GM23338 (cell line): ENCODE data around the gene CBFA2T3. TPM values are rescaled to one million over a fixed set of nuclear protein-coding genes. Genes with fewer than 3 reads are reported as not detected.

Experiments used
- ATAC-seq: fragments of 200-7000 bp; cut with Tn5 transposase; 3 replicates; pipeline ENCODE4 v1.9.1; 2020
- DNase-seq: peaks from one replicate; pipeline ENCODE4 v3.0.0-alpha.2; 2015; ENCODE audit warnings: low spot score
- H2AFZ ChIP-seq: fragments of 200-600 bp; sonication (generic); 2 replicates; pipeline ENCODE4 v1.8.0; 2016; ENCODE audit warnings: antibody characterized with exemption, mild to moderate bottlenecking, moderate library complexity
- H3F3A ChIP-seq: fragments of 200-600 bp; sonication (generic); replicated peaks from 2 replicates; pipeline ENCODE4 v1.8.0; 2017; ENCODE audit warnings: antibody characterized with exemption, mixed run types, low read depth
- H3K27ac ChIP-seq: fragments of 200-600 bp; sonication (generic); 2 replicates; pipeline ENCODE4 v1.6.1; 2016; ENCODE audit warnings: low read depth
- H3K27me3 ChIP-seq: fragments of 200-600 bp; sonication (generic); 2 replicates; pipeline ENCODE4 v1.8.0; 2016; ENCODE audit warnings: mild to moderate bottlenecking, mixed run types, moderate library complexity; ENCODE audit not compliant: insufficient read depth
- H3K36me3 ChIP-seq: fragments of 200-600 bp; sonication (generic); 2 replicates; pipeline ENCODE4 v1.8.0; 2016; ENCODE audit warnings: mild to moderate bottlenecking; ENCODE audit not compliant: insufficient read depth
- H3K4me1 ChIP-seq: fragments of 200-600 bp; sonication (generic); 2 replicates; pipeline ENCODE4 v1.8.0; 2016; ENCODE audit warnings: mild to moderate bottlenecking, moderate library complexity; ENCODE audit not compliant: insufficient read depth
- H3K4me2 ChIP-seq: fragments of 200-600 bp; sonication (generic); 2 replicates; pipeline ENCODE4 v1.7.1; 2017; ENCODE audit warnings: mixed run types
- H3K4me3 ChIP-seq: fragments of 200-600 bp; sonication (generic); 2 replicates; pipeline ENCODE4 v1.6.1; 2016; ENCODE audit warnings: mixed run types
- H3K79me2 ChIP-seq: fragments of 200-600 bp; sonication (generic); replicated peaks from 2 replicates; pipeline ENCODE4 v1.8.0; 2017; ENCODE audit warnings: mild to moderate bottlenecking; ENCODE audit not compliant: insufficient read depth
- H3K9me2 ChIP-seq: fragments of 200-600 bp; sonication (generic); 2 replicates; pipeline ENCODE4 v1.8.0; 2017; ENCODE audit not compliant: insufficient read depth
- H4K20me1 ChIP-seq: fragments of 200-600 bp; sonication (generic); replicated peaks from 2 replicates; pipeline ENCODE4 v1.8.0; 2017; ENCODE audit warnings: mild to moderate bottlenecking; ENCODE audit not compliant: insufficient read depth
- H3K27ac Mint-ChIP-seq: 2 replicates; pipeline ENCODE4 v1.8.0; 2020; ENCODE audit warnings: inconsistent platforms, mild to moderate bottlenecking, moderate library complexity, mixed read lengths
- H3K27me3 Mint-ChIP-seq: 3 replicates; pipeline ENCODE4 v1.8.0; 2022; ENCODE audit warnings: low read depth, mild to moderate bottlenecking, moderate library complexity, mixed read lengths, inconsistent platforms; ENCODE audit not compliant: insufficient read depth, poor library complexity
- H3K36me3 Mint-ChIP-seq: 3 replicates; pipeline ENCODE4 v1.8.0; 2021; ENCODE audit warnings: low read depth, mild to moderate bottlenecking, inconsistent platforms, moderate library complexity, mixed read lengths
- H3K4me1 Mint-ChIP-seq: 3 replicates; pipeline ENCODE4 v1.8.0; 2020; ENCODE audit warnings: mild to moderate bottlenecking, inconsistent platforms, mixed read lengths
- H3K4me3 Mint-ChIP-seq: 3 replicates; pipeline ENCODE4 v1.8.0; 2021; ENCODE audit warnings: moderate library complexity, mild to moderate bottlenecking, inconsistent platforms, mixed read lengths
- H3K9me3 Mint-ChIP-seq: 3 replicates; pipeline ENCODE4 v1.8.0; 2020; ENCODE audit warnings: moderate library complexity, mild to moderate bottlenecking, inconsistent platforms, mixed read lengths
- CREB1 ChIP-seq: fragments of 250-450 bp; sonication (Bioruptor Pico); IDR thresholded peaks from 2 replicates; pipeline ENCODE4 v1.5.0; 2020; ENCODE audit warnings: low read depth, mild to moderate bottlenecking, moderate library complexity
- ETS1 ChIP-seq: IDR thresholded peaks from 2 replicates; pipeline ENCODE4 v1.6.1; 2016; ENCODE audit warnings: antibody characterized with exemption
- EZH2phosphoT487 ChIP-seq: fragments of 200-600 bp; sonication (generic); IDR thresholded peaks from one replicate; pipeline ENCODE4 v1.8.1; 2018; ENCODE audit warnings: antibody characterized with exemption; ENCODE audit not compliant: unreplicated experiment
- NANOG ChIP-seq: IDR thresholded peaks from 2 replicates; pipeline ENCODE4 v1.6.1; 2016; ENCODE audit warnings: antibody characterized with exemption, borderline replicate concordance
- REST ChIP-seq: IDR thresholded peaks from one replicate; pipeline ENCODE4 v1.6.1; 2018; ENCODE audit warnings: antibody characterized with exemption; ENCODE audit not compliant: unreplicated experiment
- ZNF331 ChIP-seq: fragments of 250-450 bp; sonication (Bioruptor Pico); IDR thresholded peaks from 2 replicates; pipeline ENCODE4 v1.5.0; 2020; ENCODE audit warnings: low read depth, mild to moderate bottlenecking, moderate library complexity
- polyA plus RNA-seq: library from polyadenylated mRNA; unstranded; fragments of >200 nt; fragmentation: Nextera tagmentation; extraction: Ambion mirVana; gene quantifications from 2 replicates; pipeline ENCODE4 v1.2.1, GENCODE V29; 2016
- total RNA-seq: library from RNA; depleted of rRNA; stranded (reverse); fragments of >200 nt; shearing (Covaris generic); gene quantifications from 2 replicates; pipeline ENCODE4 v1.2.3, GENCODE V29; 2014

CBFA2T3 gene
- total and polyA plus RNA-seq, 2 experiments from 2014 or later = 0.87 to 1.5 TPM

- Histone ChIP-seq H3F3A (no peaks in the 10 kb centered on the region), H3K9me2 (no peaks in the 10 kb centered on the region), H3K27me3 (no peaks in the 10 kb centered on the region), H3K36me3 (no peaks in the 10 kb centered on the region), H2AFZ (no peak overlapping the region), H3K27ac (no peak overlapping the region), H3K4me2 (no peak overlapping the region), H3K4me1 (no peaks in the 10 kb centered on the region), H3K79me2 (no peaks in the 10 kb centered on the region), H4K20me1 (no peaks in the 10 kb centered on the region), H3K4me3 (no peak overlapping the region)
- DNase-seq (no peak), ATAC-seq (no peak)
- peaks cover 6% of the 10 kb centered on the region; the same call in 2 of the 3 replicates for H3K4me1 Mint-ChIP-seq
- H3K36me3 Mint-ChIP-seq = no peaks in the 10 kb centered on the region
- TF ChIP-seq REST = no peak
- H3K4me3 Mint-ChIP-seq = no peak overlapping the region
- no peak overlapping the region for H3K27ac Mint-ChIP-seq
- H3K9me3 Mint-ChIP-seq = no peaks in the 10 kb centered on the region
- peaks cover 7% of the 10 kb centered on the region for H3K27me3 Mint-ChIP-seq
Measured at GRCh38 chr16:88900662-88901052, 76.3 kb downstream of the CBFA2T3 start.

GRCh38 chr16:88899901-88900661 is 76.9 kb downstream of the CBFA2T3 start:
- Histone ChIP-seq H3K79me2 (no peaks in the 10 kb centered on the region), H3K36me3 (no peaks in the 10 kb centered on the region), H4K20me1 (no peaks in the 10 kb centered on the region), H3F3A (no peaks in the 10 kb centered on the region), H3K4me3 (no peak overlapping the region), H3K4me2 (no peak overlapping the region), H3K9me2 (no peaks in the 10 kb centered on the region), H3K4me1 (no peaks in the 10 kb centered on the region), H2AFZ (no peak overlapping the region), H3K27me3 (no peaks in the 10 kb centered on the region), H3K27ac (no peak overlapping the region)
- ATAC-seq = no peak
- Mint-ChIP-seq H3K36me3 (no peaks in the 10 kb centered on the region), H3K27me3 (peaks cover 4% of the 10 kb centered on the region), H3K9me3 (no peaks in the 10 kb centered on the region), H3K4me1 (peaks cover 6% of the 10 kb centered on the region; the same call in 2 of the 3 replicates), H3K4me3 (no peak overlapping the region), H3K27ac (no peak overlapping the region)
- no peak for DNase-seq
- TF ChIP-seq ETS1 (no peak), CREB1 (no peak), EZH2phosphoT487 (no peak), ZNF331 (CRISPR knock-in tag) (no peak), NANOG (no peak), REST (no peak)
